ENCODE data around the gene CCR5AS.
"Not testable (repeated sequence)": the region's sequence is repeated elsewhere in the genome, so short reads cannot be mapped to it uniquely, and the experiment has no call there.

Gene CCR5AS

DNA sequence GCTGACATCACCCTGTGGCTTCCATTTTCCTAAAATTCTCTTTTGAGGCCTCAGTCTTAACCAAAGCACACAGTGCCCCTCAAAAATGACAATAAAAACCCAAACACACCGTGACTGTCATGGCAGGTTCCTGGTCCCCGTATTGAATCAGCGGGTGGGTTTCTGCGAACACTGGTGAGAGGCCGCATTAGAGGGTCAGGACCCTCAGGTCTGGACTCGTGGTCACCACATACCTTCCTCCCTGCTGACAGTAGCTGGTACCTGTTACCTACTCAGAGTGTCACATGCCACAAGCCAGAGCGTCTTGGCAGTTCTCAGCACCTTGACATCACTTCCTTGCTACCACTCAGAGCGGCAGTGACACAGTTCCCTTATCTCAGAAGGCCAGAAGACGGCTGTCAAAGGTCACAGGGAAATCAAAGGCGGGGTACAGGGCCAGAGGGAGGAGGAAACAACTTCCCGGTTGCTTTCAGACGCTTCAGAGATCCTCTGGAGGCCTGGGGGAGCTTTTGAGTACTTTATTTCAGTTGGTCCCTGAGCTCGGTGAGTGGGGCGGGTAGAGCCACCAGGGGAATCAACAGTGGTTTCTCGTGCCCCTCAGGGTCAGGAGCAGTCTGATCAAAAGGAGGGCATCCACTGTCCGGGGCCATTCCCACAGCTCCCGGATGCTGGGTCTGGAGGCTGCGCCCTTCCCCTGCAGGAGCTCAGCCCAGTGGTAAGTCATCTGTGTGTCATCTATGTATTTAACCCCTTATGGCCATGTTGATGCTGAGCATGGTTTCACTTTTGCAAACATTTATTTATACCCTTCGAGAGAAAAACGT, at the start of gene CCR5AS, which contains the start of gene CCRL2:
TSS of gene CCR5AS (minus strand) at position 279 of the 824 bp plus-strand sequence.
TSS of gene CCRL2 (plus strand) at position 472 of the 824 bp plus-strand sequence. CDS start 821 bp downstream, outside the sequence.
- peak; percentile 67 for DNase-seq (ENCODE audit: low read depth)

DNA sequence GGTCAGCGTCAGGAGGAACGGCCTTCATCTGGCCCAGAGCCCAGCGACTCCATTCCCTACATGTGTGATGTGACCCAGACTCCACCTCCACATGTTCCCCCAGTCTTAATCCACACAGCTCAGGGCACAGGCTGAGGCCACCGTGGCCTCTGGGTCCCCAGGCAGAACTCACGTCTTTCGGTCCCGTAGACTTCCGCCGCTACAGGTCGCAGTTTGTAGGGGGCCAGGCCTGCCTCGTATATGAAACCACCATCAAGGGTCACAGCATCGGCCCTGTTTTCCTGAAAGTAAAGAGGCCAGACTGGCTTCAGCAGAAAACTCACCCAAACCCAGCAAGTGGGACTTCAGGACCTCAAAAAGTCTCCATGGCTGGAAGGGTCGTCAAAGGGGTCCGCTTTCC, 49.3 kb upstream of the CCR5AS start:
- DNase-seq (ENCODE audit: low read depth) = no peak

DNA sequence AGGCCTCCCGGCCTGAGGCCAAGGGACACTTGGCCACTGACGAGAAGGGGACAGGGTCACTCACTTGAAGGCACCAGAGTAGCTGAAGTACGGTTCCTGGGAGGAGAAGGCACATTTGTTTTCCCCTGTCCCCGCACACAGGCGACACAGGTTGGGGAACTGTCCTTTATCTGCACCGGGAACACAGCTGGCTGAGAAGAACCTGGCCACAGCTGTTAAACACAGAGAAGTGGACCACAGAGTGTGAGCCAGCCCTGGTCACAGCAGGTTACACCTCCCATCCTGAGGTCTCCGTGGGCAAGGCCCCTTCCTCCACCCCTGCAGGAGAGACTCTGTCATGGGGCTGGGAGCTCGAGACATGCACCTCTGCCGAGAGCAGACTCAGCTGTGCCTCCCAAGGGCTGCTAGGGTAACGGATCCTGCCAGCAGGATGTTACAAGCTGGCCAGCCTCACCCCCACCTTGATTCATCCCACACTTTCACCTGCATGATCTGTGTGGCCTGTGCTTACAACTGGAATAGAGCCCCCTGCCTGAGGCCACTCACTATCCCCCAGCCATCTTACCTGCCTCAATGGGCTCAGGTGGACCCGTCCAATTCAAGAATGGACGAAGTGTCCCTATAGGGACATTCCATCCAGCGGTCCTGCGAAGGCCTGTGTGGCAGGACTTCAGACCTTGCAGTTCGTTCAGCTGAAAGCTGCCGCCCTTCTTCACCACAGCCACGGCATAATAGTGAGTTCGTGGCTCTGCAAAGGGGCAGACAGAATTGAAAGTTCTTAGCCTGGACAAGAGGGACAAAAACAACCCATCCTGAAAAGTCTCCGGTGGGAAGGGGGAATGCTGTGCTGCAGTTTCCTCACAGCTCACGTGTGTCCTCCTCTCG, 48.6 kb upstream of the CCR5AS start:
- no peak for DNase-seq (ENCODE audit: low read depth)

DNA sequence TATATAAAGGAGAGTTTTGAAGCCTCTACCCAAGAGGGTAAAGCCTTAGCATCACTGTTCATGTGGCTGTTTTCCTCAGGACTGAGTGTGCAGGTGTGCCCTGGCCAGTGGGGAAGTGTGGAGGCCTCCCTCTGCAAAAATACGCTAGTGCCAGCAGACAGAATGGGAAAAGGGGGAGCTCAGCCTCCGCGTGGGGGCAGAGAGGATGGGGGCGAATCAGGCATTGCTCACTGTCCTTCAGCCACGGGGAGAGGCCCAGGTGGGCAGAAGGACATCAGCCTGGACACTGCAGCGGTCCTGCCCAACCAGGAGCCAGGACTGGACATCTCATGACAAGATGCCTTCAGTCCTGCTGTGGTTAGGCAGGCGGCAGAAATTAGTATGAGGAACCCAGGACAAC, 47.7 kb upstream of the CCR5AS start:
- DNase-seq (ENCODE audit: low read depth) = no peak

DNA sequence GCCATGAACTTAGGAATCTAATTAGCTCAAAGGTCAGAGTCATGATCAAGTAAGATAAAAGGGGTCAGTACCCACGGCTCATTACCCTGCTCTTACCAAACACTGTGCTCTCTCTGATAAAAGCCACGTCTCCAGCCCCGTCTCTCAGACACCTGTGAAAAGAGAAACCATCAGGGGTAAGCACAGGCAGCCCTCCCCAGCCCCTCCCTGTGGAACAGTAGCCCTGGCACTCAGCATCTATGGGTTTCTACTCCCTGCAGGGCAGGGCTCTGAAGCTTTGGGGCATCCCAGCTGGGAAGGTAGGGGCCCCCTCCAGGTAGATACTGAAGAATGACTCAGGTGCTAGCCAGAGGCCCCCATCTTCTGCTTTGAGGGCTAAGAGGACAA, 47.3 kb upstream of the CCR5AS start:
- DNase-seq (ENCODE audit: low read depth) = no peak

DNA sequence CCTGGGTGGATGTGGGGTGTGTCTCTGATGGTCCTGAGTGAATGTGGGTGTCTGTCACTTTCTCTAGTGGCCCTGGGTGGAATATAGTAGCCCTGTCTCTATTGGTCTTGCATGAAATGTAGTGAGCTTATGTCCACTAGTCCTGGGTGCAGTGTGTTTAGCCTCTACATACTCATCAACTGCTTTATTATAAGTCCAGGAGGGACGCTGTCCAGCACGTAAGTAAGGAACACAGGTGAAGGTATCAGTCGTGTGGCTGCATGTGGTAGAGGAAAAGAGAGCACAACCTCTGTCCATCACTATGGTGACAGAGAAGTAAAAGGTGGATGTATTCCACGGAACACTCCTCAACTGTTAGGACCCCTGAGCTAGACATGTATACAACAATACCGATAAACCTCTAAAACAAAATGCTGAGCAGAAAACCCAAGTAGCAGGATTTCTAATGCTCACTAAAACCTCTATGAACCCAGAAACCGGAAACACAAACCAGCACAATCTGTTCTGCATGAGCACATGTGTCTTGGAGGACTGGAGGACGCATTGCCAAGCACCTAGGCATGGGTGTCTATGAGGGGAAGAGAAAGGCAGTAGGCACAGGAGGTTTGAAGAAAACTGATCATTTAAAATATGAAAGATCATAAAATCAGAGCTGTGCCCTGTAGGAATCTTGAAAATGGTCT, 46.8 kb upstream of the CCR5AS start:
- DNase-seq (ENCODE audit: low read depth) = no peak

DNA sequence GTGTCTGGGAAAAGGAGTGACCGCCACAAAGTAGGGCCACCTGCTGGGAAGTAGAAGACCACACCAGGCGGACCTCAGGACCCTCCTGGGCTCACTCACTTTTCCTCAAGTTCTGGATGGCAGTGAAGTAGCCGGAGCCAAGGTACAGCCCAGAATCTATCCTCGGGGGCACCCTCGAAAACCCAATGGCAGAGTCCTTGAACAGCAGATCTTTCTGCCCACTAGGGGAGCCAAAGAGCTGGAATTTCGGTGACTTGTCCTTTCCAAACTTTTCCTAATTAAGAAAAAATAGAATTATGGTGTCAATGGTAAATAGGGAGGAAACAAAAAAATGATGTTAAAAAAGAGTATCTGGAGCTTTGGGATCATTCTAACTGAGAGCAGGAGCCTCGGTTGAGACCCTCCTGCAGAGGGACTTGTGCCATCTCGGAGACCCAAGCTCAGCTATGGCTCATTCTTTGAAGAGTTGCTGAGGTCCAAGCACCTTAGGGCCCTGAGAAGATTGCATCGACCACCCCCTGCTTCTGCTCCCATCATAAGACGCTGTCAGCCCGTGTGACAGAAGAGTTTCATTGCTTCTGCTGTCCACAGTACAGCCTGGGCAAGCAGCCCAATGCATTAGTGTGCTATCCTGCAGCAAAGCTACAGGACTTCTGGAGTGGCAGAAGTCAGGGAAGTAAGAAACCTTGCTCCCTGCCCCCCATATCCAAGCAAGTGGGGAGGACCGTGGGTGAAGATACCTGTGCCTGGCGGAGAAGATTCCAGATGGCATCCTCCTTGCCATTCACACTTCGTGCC, 43.1 kb upstream of the CCR5AS start:
- DNase-seq (ENCODE audit: low read depth) = no peak

DNA sequence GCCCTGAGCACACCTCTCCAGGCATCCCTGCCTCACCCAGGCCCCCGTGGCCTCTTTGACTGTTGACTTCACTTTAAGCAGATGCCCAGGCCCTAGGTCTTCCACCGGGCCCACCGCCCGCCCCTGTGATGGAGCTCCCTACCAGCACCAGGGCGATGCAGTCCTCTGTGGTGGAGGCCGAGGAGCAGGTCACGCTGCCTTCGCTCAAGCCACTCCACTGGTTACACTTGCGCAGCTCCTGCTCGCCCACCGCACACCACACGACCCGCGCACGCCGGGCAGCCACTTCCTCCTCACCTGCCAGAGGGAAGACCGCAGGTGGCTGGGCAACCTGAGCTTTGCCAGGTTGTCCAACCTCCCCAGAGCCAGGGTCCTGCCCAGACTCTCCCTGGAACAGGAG, 41.9 kb upstream of the CCR5AS start:
- DNase-seq (ENCODE audit: low read depth) = no peak

DNA sequence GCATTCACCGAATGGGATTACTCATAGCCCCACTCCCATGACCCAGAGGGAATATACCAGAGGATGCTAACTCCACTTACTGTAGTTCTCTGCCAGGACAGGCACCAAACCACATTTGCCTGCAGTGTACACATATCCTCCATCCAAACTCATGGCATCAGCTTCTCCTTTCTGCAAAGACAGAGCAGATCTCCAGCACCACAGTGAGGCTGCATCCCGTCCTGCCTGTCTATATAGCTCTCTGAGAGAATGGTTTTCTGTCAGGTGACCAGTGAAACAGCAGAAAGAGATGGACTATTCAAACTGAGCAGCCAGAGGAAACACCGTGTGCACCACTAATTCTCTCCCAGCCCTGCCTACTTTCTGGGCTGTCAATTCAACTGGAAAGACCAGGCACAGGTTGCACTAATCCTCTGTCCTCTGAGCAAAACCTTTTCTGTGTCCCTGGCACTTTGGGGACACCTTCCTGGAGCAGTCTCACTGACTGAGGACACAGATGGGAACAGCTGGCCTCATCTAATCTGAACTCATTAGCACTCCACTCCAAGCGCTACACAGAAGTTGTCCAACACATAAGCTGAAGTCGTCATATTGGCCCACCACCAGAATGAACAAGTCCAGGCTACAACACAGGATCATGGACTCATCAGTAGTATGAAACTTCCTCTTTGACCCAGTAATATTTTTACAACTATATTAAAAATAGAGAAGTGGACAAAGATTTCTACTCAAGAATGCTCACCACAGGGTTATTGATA, 40.5 kb upstream of the CCR5AS start:
- DNase-seq (ENCODE audit: low read depth) = no peak

DNA sequence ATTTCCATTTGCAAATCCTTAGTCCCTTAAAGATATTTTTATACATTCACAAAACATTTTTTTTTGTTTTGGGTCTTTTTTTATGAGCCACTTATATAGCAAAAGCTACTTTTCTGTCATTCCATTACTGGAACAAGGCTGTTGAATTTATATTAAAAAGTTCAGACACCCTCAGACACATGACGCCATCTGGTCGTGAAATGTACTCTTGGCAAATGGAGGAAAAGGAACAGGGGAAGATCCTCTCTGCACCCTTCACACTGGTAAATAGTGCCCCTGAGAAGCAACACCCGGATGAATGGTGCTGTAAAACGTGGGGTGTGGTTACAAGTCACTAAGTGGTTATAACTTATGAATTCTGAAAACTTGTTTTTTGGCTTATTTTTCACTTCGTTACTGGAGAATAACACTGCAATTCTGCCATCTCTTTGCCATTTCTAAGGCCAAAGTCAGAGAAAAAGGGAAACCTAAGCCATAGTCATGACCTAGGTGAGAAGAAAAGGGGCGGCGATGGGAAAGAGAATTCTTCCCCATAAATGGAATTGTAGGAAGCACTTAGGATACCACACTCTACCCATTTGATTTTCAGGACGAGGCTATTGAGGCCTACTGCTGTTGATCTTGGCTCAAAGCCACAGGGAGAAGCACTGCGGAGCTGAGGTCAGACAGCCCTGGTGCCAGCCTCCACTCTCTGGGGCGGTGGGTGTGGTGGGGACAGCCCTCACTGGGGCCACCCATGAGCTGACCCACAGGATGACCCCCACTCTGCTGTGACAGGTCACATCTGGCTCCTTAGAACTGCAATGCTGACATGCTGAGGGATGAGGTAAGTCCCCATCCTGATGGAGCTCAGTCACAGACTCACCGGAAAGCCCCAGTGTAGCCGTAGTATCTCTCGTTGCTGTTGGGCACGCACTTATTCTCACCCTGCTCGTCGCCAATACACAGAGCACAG, 36.0 kb upstream of the CCR5AS start:
- peak; percentile 11 for DNase-seq (ENCODE audit: low read depth)

DNA sequence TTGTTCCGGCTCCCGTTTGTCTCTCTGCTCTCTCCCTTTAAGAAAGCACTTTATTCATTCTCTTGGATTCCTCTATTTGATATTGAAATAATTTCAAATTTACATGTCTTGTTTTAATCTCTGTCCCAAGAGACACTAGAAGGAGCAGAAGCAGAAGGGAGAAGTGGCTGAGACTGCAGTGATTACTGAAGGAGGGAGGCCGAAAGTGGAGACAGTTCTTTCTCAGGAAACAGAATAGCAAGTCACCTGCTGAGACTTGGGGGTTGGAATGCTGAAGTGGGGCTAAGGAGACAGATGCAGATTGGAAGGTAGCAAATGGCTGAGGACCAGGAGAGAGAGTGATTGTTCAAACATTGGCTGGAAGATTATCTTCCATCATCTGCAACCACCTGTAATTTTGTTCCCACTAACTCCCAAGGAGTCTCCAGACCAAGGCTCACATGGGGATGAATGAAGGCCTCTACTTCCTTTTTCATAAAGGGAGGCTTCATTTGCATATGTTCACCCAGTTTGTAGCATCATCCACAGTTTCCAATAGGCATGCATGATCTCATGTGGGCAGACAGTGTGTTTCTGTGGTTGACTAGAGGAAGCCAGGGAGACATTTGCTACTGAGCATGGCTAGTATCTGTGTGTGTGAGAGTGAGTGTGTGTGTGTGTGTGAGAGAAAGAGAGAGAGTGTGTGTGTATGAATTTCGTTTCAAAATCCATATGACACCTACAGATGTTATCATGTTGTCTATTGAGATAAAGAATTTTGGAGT, 33.8 kb upstream of the CCR5AS start:
- DNase-seq (ENCODE audit: low read depth) = no peak

DNA sequence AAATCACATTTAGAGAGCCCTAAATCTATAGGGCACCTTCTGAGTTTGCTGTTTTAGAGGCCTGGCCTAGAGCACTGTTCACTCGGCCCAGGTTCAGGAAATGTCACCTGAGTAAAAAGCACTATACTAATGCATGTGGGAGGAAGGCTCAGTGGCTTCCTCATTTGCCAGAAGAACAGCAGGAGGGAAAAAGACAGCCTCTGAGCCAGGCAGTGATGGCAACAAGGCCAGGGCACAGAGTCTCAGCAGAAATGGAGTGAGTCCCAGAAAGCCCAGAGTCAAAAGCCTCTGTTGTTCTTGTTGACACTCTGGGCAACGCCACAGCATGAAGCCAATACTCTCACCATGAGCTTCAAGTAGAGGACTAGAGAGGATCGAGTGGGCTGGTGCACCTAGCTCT, 32.0 kb upstream of the CCR5AS start:
- DNase-seq (ENCODE audit: low read depth) = no peak

DNA sequence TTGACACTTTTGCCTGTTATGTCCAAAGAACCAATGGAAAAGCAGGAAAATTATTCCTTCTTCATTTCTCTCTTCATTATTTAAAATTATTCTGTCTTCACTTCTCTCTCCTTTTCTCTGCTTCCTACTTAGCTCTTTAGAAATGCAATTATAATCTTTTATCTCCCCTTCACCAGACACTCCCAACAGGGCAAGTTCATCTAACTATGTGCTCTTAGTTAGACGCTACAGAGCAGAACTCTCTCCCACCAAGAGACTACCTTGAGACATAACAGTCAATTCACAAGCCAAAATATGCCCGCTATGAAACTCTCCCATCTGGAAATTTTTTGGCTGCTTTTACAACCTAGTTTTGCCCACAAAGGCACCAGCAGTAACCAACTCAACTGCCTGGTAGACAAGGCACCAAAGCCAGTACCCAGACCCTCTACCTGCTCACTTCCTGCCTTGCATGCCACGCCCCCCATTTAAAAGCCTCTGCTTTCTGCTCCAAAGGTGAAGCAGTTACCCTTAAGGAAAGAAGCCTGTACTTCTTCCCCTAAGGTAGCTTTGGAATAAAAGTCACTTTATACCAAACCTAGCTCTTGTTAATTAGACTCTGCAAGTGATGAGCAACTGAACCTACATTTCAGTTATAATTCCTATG, 28.3 kb upstream of the CCR5AS start:
- no peak for DNase-seq (ENCODE audit: low read depth)

DNA sequence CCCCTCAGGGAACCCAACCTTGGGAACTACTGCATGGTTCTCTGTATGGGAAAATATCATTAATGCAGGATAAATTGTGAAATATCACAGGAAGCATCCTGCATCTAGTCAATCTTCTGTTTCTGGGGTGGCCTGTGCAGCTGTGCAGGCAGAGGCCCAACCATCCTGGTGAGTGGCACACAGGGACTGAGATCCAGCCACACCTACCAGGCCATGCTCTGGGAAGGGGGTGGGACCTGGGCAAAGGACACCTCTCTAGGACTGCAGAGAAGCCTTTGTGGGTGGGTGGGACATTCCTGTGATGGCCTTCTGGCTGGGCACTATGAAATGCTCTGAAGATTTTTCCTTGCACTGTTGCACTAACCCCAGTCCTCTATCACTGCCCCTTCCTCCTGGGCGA, 27.0 kb upstream of the CCR5AS start:
- no peak for DNase-seq (ENCODE audit: low read depth)

DNA sequence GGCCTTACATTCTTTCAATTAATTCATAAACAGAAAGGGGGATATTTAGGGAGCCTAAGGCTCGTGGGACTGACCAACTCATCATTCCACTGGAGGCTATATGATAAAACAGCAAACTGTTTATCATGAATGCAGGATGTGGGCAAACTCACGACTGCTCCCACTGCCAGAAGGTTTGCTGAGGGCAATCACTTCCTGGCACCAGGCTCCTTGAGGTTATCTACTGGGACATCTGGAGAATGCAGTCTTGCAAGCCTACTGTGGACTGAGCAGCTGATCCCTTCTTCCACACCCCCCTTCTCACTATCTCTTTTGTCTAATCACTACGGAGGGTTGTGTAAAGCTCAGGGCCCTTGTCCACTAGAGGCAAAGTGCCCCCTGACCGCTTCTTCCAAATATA, 26.3 kb upstream of the CCR5AS start:
- not testable (repeated sequence) for DNase-seq (ENCODE audit: low read depth)

DNA sequence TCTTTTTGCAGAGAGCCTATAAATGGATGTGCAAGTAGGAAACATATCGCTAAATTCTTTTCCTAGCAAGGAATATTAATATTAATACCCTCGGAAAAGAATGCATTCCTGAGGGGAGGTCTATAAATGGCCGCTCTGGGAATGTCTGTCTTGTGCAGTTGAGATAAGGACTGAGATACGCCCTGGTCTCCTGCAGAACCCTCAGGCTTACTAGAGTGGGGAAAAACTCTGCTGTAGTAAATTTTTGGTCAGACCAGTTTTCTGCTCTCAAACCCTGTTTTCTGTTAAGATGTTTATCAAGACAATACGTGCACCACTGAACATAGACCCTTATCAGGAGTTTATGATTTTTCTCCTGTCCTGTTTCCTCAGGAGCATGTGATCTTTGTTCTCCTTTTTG, 25.0 kb upstream of the CCR5AS start:
- not testable (repeated sequence) for DNase-seq (ENCODE audit: low read depth)

DNA sequence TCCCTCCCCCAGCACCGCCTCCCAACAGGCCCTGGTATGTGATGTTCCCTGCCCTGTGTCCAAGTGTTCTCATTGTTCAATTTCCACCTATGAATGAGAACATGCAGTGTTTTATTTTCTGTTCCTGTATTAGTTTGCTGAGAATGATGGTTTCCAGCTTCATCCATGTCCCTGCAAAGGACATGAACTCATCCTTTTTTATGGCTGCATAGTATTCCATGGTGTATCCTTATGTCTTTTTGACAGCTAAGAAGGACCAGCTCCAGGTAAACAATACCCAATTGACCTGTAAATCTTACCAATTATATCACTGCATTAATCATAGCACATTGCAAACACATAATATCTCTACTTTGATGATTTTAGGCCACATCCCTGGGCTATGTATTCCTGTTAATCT, 24.0 kb upstream of the CCR5AS start:
- DNase-seq (ENCODE audit: low read depth) = not testable (repeated sequence)

DNA sequence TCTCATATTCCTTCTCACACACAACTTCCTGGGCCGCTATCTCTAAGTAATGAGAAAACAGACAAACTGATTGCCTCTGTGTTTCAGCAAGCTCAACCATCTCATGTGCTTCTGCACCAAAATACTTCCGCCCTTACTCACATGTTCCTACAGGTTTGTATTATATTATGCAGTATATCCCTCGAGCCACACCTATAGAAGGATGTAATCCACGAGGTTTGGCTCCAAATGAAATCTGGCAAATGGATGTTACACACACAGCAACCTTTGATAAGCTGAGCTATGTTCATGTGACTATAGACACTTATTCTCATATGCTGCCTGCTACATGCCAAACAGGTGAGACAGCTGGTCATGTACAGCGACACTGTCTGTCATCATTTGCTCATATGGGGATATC, 22.8 kb upstream of the CCR5AS start:
- DNase-seq (ENCODE audit: low read depth) = no peak

Measured in Daoy (cell line).